ENCODE results near the gene SCAP.

Gene SCAP

GRCh38 chr3:47430606-47431005 lies 45.1 kb downstream of the SCAP start:
- no peak for DNase-seq

- no peak for DNase-seq
Observed at GRCh38 chr3:47429476-47430270, 46.1 kb downstream of the SCAP start.

DNA sequence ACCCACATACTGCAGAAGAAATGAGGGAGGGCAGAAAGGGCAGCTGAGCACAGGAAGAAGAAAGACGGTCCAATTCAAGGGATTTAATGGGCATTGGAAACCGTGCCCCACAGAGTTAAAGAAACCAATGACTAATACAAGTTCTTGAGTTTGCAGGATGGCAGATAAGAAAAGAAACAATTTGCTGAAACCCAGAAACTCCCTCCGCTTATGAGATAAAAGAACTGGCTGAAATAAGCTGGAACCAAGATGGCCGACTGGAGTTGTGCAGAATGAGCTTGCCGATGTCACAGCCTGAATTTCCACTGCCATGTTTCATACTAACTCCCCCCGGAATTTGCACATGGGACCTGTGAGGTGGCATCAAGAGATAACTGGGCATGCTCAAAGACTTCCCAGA lies 47.1 kb downstream of the SCAP start:
- DNase-seq, result no peak

DNA sequence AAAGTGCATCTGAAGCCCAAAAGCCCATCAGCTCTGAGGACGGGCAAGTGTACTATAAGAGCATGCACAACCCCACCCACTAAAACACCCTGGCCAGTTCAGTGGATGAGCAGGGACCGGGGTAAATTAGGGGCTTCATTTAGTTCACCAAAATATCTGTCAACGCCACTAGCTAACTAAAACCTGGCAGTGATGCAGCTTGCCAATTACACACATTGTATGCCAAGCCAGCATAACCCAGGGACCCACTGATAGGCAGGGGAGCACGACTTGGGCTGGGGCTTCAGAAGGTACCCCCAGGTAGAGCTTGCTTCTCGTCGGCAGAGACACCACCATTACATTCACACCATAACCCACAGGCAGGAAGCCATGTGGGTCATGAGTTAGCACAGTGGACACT lies 47.9 kb downstream of the SCAP start:
- no peak for DNase-seq

DNA sequence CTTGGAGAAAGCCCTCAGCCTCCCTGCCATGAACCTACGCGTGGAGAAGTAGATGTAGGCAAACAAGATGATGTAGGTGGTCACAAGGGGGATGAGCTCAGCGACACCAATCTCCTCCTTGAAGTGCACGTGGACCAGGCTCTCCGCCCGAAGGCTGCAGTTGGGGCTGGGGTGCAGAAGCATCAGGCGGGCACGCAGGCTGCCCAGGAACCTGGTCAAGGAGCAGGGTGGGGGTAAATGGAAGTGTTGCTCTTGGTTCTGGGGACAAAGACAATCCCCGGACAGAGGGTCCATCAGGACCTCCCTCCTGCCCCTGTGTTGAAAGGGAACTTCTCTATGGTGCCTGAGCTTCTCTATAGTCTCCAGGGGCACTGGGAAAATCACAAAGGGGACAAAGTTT lies 49.8 kb downstream of the SCAP start:
- DNase-seq, result no peak

DNA sequence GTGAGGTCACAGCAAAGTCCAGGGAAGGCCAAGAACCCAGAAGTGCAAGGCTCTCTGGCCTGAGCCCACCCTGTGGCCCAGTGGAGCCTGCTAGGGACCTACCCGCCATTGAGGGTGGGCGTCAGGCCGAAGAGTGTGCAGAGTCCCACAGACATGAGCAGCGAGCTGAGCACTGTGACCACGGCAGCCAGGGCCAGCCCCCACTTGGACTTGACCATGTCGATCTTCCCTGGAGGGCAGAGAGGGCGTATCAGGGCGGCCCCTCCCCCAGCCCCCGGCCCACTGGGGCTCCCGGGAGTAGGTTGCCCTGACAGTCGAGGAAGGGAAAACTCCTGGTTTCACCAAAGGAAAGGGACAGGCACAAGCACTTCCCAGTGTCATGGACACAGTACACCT lies 50.4 kb downstream of the SCAP start:
- DNase-seq, result no peak

DNA sequence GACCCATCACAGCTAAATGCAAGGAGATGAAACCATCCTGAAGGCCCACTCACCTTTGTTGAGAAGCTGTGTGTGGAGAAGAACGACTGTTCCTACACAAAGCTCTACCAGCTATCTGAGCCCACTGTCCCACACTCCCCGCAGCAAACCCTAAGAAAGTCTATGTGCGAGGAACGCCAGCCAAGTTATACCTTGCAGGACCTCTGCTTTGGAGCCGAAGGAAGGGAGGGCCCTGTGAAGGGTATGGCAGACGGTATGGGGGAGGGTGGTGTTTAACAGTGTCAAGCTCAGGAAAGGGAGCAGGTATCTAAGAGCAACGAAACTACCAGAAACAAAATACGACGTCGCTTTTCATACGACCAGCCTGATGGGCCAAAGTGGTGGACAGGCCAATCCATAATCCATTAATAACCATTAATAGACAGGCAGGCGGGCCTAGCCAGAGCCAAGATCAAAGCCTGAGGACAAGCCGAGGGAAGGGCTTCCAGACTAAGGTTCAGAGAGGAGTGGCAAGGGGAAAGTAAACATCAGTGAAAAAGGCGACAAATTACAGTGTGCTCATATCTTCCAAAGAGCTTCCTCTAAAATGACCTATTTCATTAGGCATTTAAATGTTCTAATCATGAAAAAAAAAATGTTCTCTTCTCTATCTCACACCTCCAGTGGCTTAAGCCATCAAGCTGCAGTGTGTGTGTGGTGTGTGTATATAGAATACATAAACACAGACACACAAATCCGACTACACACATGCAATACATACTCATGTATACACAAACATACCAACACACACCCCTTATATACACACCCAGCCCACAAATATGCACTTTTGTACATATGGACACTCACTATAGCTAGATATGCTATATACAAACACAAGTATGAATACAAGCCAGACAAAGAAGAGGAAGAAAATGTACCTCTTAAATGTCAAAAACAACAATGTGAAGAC lies 51.0 kb downstream of the SCAP start:
- no peak for DNase-seq

GRCh38 chr3:47423548-47424145 lies 52.1 kb downstream of the SCAP start:
- DNase-seq, result no peak

DNA sequence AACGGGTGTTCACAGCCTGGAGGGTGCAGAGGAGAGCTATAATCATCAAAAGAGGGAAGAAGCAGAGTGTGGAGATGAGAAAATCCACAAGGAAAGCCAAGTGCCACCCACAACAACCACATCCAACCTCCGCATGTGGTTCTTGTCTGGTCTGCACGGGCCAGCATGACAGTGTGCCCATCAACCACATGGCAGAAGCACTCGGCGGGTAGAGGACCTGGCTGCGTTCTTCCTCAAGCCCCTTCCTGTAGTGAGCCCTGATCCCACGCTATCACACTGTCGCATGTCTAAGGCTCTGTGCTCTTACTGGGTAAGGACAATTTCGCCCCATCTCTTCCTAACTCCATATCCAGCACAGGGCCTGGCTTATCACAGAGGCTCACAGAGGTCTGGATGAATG lies 53.0 kb downstream of the SCAP start:
- no peak for DNase-seq

DNA sequence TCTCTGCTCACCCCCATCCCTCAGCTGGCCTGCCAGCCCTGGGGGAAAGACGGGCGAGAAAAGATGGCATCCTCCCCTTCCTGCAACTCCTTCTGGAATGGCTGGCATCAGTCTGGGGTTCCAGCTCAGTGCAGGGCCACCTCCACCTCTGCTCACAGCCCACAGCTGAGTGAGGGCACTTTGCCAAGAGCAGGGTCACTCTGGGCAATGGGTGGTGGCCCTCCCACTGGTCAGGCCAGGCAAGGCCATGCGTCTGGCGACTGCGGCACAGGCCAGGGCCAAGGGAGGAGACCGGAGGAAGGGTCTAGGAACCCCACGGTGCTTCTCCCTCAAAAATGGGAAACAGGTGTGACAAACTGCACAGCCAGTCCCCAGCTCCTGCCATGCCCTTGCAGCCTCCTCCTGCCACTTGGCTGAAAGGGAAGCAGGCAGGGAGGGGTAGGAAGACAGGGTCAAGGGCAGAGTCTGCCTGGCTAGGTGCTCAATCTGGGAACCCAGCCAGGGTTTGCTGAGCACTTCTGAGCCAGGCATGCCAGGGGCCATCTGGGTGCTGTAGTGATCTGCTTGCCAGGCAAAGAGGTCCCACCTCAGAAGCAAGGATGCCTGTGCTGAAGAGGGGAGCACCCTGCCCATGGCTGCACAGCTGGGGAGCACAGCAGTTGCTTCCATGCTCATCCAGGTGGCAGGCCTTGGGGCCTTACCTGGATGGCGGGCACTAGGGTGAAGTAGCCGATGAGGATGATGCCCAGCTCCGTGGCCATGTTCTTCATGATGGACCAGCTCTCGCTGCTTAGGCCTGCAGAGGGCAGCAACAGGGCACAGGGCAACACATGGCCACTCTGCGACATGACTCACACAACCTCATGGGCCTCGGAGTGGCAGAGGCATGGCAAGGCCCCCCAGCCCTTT lies 53.7 kb downstream of the SCAP start:
- DNase-seq, result peak in 1 of 2 experiments; percentile 21

GRCh38 chr3:47420511-47421484 lies 54.9 kb downstream of the SCAP start:
- DNase-seq, result peak; percentile 83 to 90

DNA sequence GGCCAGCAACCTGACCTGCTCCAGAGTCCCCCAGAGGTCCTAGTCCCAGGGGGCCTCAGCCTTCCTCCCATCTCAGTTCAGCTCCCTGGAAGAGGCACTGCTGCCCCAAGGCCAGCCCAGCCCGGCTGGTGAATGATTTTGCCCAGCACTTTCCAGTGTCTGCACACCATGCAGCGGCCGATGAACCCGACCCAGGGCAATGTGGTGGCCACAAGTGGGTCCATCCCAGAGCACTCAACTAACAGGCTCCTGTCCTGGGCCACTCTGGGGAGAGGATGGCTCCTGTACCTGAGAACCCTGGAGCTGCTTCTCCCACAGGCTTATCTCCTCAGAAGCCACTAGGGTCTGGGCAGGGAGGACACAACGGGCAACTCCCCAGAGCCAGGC lies 55.7 kb downstream of the SCAP start:
- DNase-seq, result no peak

- DNase-seq, result peak; percentile 63 to 70
Observed at GRCh38 chr3:47419083-47420043, 56.4 kb downstream of the SCAP start.

- peak in 1 of 2 experiments; percentile 48 for DNase-seq
Observed at GRCh38 chr3:47418167-47419082, 57.3 kb downstream of the SCAP start.

DNA sequence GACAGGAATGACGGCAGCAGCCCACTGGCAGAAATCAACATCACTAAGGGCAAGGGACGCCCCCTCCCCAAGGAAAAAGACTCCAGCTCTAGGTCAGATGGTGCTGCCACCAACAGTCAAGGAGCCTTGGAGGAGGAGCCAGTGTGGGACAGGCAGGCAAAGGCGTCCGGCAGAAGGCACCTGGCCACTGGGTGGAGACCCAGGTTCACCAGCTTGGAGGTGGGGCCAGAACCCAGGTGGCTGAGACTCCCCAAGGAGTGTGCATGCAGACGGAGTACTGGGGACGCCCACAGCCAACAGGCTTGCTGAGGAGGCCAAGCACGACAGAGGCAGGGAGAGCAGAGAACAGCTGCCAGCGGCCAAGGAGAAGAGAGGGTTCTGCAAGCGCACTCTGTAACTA lies 59.7 kb downstream of the SCAP start:
- DNase-seq, result no peak

GRCh38 chr3:47414666-47415587 lies 60.8 kb downstream of the SCAP start:
- DNase-seq, result no peak

GRCh38 chr3:47414161-47414564 lies 61.6 kb downstream of the SCAP start:
- no peak for DNase-seq

DNA sequence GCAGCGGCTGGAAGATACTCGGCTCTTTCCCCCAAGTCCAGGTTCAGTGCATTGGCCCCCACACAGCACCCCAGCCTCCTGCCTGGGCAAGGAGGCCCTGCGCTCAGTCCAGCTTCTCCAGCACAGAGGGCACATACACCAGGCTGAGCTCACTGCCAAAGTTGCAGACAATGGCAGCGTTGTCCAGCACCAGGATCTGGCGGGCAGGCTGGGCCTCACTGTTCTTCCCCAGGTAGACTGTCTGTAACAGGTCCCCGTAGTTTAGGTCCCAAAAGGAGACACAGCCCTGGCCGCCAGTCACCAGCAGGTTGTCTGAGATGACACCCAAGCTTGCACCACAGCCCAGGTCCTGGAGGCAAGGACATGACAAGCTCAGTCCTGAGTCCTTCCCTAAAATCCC lies 62.0 kb downstream of the SCAP start:
- no peak for DNase-seq
